HEK293T (cell line): Measurements from ENCODE around the gene PTPRCAP.

Experiments
- BHLHE40 ChIP-seq: fragments of 450-650 bp; IDR thresholded peaks from 2 replicates; pipeline ENCODE4 v1.6.1; 2016; ENCODE audit warnings: mild to moderate bottlenecking, moderate library complexity, borderline replicate concordance
- CTBP1 ChIP-seq: fragments of 450-650 bp; IDR thresholded peaks from 2 replicates; pipeline ENCODE4 v1.6.1; 2016; ENCODE audit warnings: borderline replicate concordance
- FOXA1 ChIP-seq: fragments of 450-650 bp; IDR thresholded peaks from 2 replicates; pipeline ENCODE4 v1.6.1; 2016; ENCODE audit warnings: mild to moderate bottlenecking
- FOXK2 ChIP-seq: fragments of 450-650 bp; IDR thresholded peaks from 2 replicates; pipeline ENCODE4 v1.6.1; 2016; ENCODE audit warnings: mild to moderate bottlenecking
- FOXM1 ChIP-seq: fragments of 450-650 bp; IDR thresholded peaks from 2 replicates; pipeline ENCODE4 v1.6.1; 2017; ENCODE audit warnings: mild to moderate bottlenecking, borderline replicate concordance
- HDGF ChIP-seq: fragments of 450-650 bp; IDR thresholded peaks from 2 replicates; pipeline ENCODE4 v1.6.1; 2017; ENCODE audit warnings: antibody characterized with exemption, borderline replicate concordance
- L3MBTL2 ChIP-seq: fragments of 450-650 bp; conservative IDR thresholded peaks from 2 replicates; pipeline ENCODE4 v1.6.1; 2016; ENCODE audit warnings: mild to moderate bottlenecking
- NFRKB ChIP-seq: fragments of 450-650 bp; IDR thresholded peaks from 2 replicates; pipeline ENCODE4 v1.6.1; 2016; ENCODE audit warnings: mild to moderate bottlenecking, moderate library complexity
- SP1 ChIP-seq: fragments of 450-650 bp; IDR thresholded peaks from 2 replicates; pipeline ENCODE4 v1.6.1; 2017
- TARDBP ChIP-seq: fragments of 450-650 bp; IDR thresholded peaks from 2 replicates; pipeline ENCODE4 v1.6.1; 2016
- ZNF384 ChIP-seq: fragments of 450-650 bp; IDR thresholded peaks from 2 replicates; pipeline ENCODE4 v1.6.1; 2016

DNA sequence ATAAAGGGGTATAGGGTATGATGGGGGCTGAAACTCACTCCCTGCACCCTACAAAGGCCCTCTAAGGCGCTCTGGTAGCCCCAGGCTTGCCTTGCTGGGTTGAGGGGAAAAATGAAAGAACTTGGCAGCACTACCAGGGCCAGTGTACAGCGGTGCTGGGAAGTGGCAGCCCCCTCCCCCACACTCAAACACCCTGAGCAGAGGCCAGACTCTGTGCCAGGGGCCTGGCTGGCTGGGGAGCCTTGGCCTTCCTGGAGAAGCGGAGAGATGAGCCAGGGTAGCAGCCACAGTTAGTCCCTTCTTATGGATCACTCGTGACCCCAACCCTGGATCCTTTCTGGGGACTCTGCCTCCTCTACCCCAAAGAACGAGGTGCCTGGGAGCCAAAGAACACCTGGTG, 28.9 kb upstream of the PTPRCAP start:
- TF ChIP-seq BHLHE40 (no peak), FOXM1 (no peak), TARDBP (no peak), L3MBTL2 (no peak), CTBP1 (no peak), SP1 (no peak), FOXA1 (no peak), FOXK2 (no peak), NFRKB (no peak), HDGF (no peak), ZNF384 (no peak)
